ENCODE data around the gene BEX3.

DNA sequence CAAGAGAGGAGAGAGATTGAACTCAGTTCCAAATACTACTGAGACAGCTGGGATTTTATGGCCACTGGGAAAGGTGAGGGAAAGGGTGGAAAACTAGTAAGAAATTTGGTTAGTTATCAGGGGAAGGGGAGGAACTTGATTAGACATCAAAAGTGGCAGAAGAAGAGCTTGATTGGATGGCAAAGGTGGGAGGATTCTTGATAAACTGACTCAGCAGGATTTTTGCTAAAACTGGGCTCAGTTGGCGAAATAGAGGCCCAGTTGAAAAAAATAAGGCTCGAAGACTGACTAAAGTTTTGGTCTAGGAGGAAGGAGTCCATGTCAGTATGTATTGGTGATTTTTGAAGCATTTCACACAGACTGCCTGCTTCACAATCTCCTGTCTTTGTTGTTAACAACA lies 10.0 kb downstream of the BEX3 start:
- TF ChIP-seq EZH2 (IDR thresholded peaks at IDR 0.05; ENCODE audit: borderline replicate concordance, low read length), result no peak
- TF ChIP-seq, protein P1, sequence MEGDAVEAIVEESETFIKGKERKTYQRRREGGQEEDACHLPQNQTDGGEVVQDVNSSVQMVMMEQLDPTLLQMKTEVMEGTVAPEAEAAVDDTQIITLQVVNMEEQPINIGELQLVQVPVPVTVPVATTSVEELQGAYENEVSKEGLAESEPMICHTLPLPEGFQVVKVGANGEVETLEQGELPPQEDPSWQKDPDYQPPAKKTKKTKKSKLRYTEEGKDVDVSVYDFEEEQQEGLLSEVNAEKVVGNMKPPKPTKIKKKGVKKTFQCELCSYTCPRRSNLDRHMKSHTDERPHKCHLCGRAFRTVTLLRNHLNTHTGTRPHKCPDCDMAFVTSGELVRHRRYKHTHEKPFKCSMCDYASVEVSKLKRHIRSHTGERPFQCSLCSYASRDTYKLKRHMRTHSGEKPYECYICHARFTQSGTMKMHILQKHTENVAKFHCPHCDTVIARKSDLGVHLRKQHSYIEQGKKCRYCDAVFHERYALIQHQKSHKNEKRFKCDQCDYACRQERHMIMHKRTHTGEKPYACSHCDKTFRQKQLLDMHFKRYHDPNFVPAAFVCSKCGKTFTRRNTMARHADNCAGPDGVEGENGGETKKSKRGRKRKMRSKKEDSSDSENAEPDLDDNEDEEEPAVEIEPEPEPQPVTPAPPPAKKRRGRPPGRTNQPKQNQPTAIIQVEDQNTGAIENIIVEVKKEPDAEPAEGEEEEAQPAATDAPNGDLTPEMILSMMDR (IDR thresholded peaks at IDR 0.05; ENCODE audit: low read length), result no peak
